Left lung (tissue), 10 donors: ENCODE data around the gene MPZL1. TPM values are rescaled to one million over a fixed set of nuclear protein-coding genes. Genes with fewer than 3 reads are reported as not detected.
A peak's percentile ranks its signal among the peaks of the same experiment; 100 is the strongest.

ENCODE experiments used
- ATAC-seq: fragments of 200-7000 bp; cut with Tn5 transposase; one replicate; pipeline ENCODE4 v1.9.1; 2020; ENCODE audit warnings: moderate library complexity
- DNase-seq, 4 donors: peaks; one replicate each; pipeline ENCODE4 v3.0.0-alpha.2; 2013 to 2020
- H3K27ac ChIP-seq, 2 donors: fragments of 200-600 bp; sonication (generic) in 1 of 2; one replicate each; pipeline versions ENCODE4 v1.5.0 to v1.8.0; 2020 to 2021
- H3K27me3 ChIP-seq, 2 donors: fragments of 200-600 bp; sonication (generic) in 1 of 2; one replicate each; pipeline versions ENCODE4 v1.5.0 to v1.8.0; 2020 to 2021
- H3K36me3 ChIP-seq, 2 donors: fragments of 200-600 bp; sonication (generic) in 1 of 2; one replicate each; pipeline versions ENCODE4 v1.5.0 to v1.8.0; 2020 to 2021
- H3K4me1 ChIP-seq, 2 donors: fragments of 200-600 bp; one replicate each; pipeline ENCODE4 v1.8.0; 2021
- H3K4me3 ChIP-seq, 2 donors: fragments of 200-600 bp; sonication (generic) in 1 of 2; one replicate each; pipeline versions ENCODE4 v1.5.0 to v1.8.0; 2020 to 2021; ENCODE audit warnings: mild to moderate bottlenecking in 1 of 2
- H3K9me3 ChIP-seq, 2 donors: fragments of 200-600 bp; sonication (generic) in 1 of 2; one replicate each; pipeline versions ENCODE4 v1.5.0 to v1.8.0; 2020 to 2021
- intact Hi-C, 2 donors: fragments of 100-400 bp; cut with DNase I; formaldehyde crosslinking; loops; one replicate each; pipeline versions ENCODE4 v1.11.2 to v1.14.2; 2022
- polyA plus RNA-seq, 6 donors: library from polyadenylated mRNA; unstranded; fragments of 120-200 nt; gene quantifications; one replicate each; pipeline ENCODE4 v1.2.1, GENCODE V29; 2013; ENCODE audit not compliant: insufficient read length in 6 of 6
- total RNA-seq, 2 donors: library from RNA; stranded (reverse); fragmentation: NEBNext Ultra II Directional; extraction: Animal tissue kit (Norgen Biotek cat#: 25700); gene quantifications; one replicate each; pipeline ENCODE4 v1.2.1, GENCODE V29; 2021
- TF ChIP-seq, protein P1 (sequence below), 2 donors: fragments of 200-600 bp; sonication (generic) in 1 of 2; IDR thresholded peaks; one replicate each; pipeline versions ENCODE4 v1.5.0 to v1.8.0; 2021; ENCODE audit warnings: antibody characterized with exemption in 2 of 2
- donor health status: DM: no; HTN: yes; CAD: no.
- donor health status: DM: no; HTN: no; CAD: no.

Gene MPZL1
- total and polyA plus RNA-seq, 8 donors = 110 to 148 (median 122) TPM

DNA sequence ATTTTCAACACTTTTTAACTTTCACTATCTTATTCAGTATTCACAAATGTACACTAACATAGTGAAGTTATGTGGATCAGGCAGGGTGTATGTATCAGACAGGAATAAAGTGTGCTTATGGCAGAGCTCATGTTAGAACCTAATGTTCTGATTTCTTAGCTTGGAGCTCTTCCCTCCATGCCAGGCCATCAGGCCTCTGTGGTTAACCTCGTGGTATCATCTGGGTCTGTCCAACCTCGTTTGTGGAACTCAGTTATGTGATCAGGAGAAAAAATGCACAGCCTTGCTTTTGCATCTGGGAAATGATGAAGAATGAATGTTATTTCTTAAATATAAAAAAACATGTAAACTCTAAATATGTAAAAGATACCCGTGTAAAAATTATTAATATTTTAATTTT lies 86.9 kb downstream of the MPZL1 start:
- intact Hi-C loops = no loop called here
- H3K27me3 ChIP-seq = no peaks in the 10 kb centered on the region
- H3K36me3 ChIP-seq = no peaks in the 10 kb centered on the region
- H3K4me3 ChIP-seq = no peak overlapping the region
- TF ChIP-seq, protein P1, sequence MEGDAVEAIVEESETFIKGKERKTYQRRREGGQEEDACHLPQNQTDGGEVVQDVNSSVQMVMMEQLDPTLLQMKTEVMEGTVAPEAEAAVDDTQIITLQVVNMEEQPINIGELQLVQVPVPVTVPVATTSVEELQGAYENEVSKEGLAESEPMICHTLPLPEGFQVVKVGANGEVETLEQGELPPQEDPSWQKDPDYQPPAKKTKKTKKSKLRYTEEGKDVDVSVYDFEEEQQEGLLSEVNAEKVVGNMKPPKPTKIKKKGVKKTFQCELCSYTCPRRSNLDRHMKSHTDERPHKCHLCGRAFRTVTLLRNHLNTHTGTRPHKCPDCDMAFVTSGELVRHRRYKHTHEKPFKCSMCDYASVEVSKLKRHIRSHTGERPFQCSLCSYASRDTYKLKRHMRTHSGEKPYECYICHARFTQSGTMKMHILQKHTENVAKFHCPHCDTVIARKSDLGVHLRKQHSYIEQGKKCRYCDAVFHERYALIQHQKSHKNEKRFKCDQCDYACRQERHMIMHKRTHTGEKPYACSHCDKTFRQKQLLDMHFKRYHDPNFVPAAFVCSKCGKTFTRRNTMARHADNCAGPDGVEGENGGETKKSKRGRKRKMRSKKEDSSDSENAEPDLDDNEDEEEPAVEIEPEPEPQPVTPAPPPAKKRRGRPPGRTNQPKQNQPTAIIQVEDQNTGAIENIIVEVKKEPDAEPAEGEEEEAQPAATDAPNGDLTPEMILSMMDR (IDR thresholded peaks at IDR 0.05) = no peak
- no peak for ATAC-seq
- peaks cover 0 to 4% of the 10 kb centered on the region in 2 donors for H3K9me3 ChIP-seq
- DNase-seq = no peak
- H3K27ac ChIP-seq = no peak overlapping the region
- H3K4me1 ChIP-seq = peaks cover 0 to 15% of the 10 kb centered on the region in 2 donors

DNA sequence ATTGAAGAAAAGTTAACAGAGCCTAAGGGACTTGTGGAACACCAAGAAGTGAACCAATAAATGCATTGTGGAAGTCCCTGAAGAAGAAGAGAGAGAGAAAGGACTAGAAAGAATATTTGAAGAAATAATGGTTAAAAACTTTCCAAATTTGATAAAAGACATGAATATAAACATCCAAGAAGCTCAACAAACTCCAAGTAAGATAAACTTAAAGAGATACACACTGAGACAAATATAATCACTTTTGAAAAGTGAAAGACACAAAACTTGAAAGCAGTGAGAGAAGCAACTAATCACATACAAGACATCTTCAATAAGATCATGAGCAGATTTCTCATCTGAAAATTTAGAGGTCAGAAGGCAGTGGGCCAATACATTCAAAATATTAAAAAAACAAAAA lies 91.2 kb downstream of the MPZL1 start:
- ATAC-seq (no peak), DNase-seq (no peak)
- Histone ChIP-seq H3K27me3 (no peaks in the 10 kb centered on the region), H3K27ac (no peak overlapping the region), H3K4me3 (no peak overlapping the region), H3K36me3 (no peaks in the 10 kb centered on the region), H3K9me3 (peaks cover 0 to 16% of the 10 kb centered on the region in 2 donors), H3K4me1 (no peaks in the 10 kb centered on the region)
- TF ChIP-seq, protein P1 (IDR thresholded peaks at IDR 0.05) = no peak
- intact Hi-C loops = no loop called here

DNA sequence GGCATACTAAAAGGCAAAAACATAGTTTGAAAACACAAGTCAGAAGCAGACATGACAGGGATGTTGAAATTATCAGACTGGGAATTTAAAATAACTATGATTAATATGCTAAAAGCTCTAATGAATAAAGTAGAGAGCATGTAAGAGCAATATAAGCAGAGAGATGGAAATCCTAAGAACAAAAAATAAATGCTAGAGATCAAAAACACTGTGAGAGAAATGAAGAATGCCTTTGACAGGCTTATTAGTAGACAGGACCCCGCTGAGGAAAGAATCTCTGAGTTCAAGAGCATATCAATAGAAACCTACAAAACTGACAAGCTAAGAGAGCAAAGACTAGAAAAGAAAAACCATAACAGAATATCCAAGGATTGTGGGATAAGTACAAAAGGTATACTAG lies 93.9 kb downstream of the MPZL1 start:
- peaks cover 0 to 16% of the 10 kb centered on the region in 2 donors for H3K9me3 ChIP-seq
- H3K27me3 ChIP-seq = no peaks in the 10 kb centered on the region
- TF ChIP-seq, protein P1 (IDR thresholded peaks at IDR 0.05) = no peak
- no peak overlapping the region for H3K27ac ChIP-seq
- no peak overlapping the region for H3K4me3 ChIP-seq
- H3K36me3 ChIP-seq = no peaks in the 10 kb centered on the region
- ATAC-seq (no peak), DNase-seq (no peak)
- intact Hi-C loops = no loop called here
- peaks cover 5 to 12% of the 10 kb centered on the region in 2 donors for H3K4me1 ChIP-seq

DNA sequence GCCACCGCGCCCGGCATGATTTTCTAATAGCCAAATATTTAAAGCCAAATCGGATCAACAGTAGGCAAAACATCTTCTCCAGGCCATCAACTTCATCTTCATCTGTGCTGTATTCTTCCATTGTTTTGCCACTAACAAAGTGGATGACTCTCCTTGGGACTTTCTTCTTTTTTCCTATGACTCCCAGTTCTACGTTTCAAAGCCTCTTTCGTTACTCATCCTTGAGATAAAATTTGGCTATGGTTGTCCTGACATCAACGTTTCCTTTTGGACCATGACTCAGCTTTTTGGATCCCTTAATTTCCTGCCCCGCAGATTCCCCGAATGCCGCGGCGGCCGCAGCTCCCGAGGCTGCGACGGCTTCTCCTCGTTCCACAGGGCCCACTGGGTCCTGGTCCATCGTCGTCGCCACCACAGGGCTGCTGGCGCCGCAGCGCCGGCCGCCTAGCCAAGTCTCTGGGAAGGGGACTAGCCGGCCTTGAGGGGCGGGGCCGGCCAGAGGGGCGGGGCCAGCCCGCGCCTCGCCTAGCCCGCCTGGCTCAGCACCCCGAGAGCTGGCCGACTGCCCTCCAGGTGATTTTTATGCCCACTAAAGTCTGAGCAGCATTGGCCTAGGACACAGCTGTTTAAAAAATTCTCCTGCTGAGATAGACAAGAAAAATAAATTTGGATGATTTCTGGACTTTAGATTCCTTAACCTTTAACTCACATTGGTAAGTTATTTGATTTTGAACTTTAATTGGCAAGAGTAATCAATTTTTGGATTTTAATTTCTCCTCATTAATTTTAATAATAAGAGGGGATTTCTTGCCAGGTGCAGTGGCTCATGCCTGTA lies 98.3 kb downstream of the MPZL1 start:
- H3K27ac ChIP-seq = peak overlapping the region; percentile 54 to 75
- ATAC-seq = peak; percentile 97

More for the DNA sequence above, 98.3 kb downstream of the MPZL1 start:
- intact Hi-C loops = no loop called here
- H3K9me3 ChIP-seq = peaks cover 0 to 9% of the 10 kb centered on the region in 2 donors
- DNase-seq = peak in 3 of 4 donors; percentile 53 to 94 (median 78)
- peak overlapping the region; percentile 20 to 36 for H3K4me3 ChIP-seq
- TF ChIP-seq, protein P1 (IDR thresholded peaks at IDR 0.05) = no peak
- peaks cover 5 to 12% of the 10 kb centered on the region in 2 donors for H3K4me1 ChIP-seq
- no peaks in the 10 kb centered on the region for H3K27me3 ChIP-seq
- H3K36me3 ChIP-seq = no peaks in the 10 kb centered on the region
